GM08714 (cell line): ENCODE measurements around the gene MRO.
"Not testable (repeated sequence)": the region's sequence is repeated elsewhere in the genome, so short reads cannot be mapped to it uniquely, and the experiment has no call there.

Experiments
- H3K4me3 ChIP-seq: fragments of 200-500 bp; sonication (Bioruptor generic); 2 replicates; pipeline ENCODE4 v1.5.1; 2014; ENCODE audit warnings: mild to moderate bottlenecking, low read length, inconsistent platforms
- ZNF274 ChIP-seq: IDR thresholded peaks from 2 replicates; pipeline ENCODE4 v1.6.1; 2012; ENCODE audit warnings: mild to moderate bottlenecking, low read depth, low read length

Gene MRO

DNA sequence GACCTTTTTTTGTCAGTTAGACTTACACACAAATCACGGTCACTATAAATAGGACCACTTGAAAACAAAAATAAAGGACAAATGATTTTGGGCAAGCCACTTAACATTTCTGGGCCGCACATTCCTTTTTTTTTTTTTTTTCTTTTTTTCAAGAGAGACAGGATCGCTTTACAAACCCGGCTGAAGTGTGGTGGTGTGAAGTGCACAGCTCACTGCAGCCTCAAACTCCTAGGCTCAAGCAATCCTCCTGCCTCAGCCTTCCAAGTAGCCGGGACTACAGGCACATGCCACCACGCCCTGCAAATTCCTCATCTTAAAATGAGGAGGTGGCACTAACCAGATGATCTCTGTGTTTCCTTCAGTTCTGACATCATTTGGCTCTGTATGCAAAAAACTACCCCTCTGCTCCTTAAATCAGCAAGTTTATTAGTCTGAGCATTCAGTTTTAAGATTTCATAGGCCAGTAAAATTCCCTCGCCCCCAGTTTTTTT lies 28.3 kb upstream of the MRO start:
- H3K4me3 ChIP-seq: no peak overlapping the region
- TF ChIP-seq ZNF274: no peak

DNA sequence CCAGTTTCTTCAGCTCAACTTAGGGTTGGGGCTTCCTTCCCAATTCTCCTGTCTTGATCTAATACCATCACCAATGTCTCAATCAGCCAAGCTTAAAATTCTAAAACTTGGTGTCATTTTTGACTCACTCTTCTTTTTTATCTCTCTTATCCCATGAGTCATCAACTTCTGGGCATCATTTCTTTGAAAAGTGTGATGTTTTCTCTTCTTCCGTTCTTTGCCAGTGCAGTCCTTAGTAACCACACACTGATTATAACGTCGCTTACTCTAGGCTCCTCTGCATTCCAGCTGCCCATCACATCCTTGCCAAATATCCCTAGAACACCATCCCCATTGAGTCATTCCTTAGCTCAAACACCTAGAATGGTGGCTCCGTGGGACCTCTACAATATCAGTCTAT lies 27.4 kb upstream of the MRO start:
- no peak overlapping the region for H3K4me3 ChIP-seq
- TF ChIP-seq ZNF274: no peak

DNA sequence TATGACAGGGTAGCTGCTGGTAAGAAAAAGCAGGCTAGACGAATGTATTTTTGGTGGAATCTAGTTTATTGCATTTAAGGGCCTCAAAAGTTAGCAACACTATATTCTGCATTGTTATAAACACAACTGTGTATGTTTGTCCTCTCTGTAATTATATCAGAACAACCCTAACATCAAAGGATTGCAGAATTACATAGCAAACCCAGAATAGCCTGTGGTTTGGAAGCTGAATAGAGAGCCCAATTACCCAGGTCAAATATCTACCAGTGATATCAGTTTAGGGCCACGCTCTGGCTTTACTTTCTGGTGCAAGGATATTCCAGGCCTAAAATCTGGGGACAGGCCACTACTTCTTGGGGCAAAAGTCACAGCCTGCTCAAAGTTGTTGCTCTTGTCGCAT lies 25.1 kb upstream of the MRO start:
- H3K4me3 ChIP-seq: no peak overlapping the region
- TF ChIP-seq ZNF274: no peak

DNA sequence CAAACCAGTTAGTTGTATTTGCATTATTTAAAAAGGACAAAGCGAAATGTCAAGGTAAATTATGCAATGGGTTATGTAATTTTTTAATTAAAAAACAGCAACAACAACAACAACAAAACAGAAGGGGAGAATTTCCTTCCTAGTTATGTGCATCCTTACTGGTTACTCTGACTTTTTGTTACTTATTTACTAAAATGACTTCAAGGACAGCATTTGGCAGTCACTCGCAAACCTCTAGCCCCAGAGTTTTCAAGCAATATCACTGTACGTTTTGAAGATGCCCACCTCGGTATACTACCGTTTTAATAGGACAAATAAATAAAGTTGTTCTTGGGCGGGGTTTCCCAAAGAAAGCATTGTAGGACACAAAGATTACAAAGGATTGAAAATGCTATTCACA lies 24.7 kb upstream of the MRO start:
- H3K4me3 ChIP-seq: no peak overlapping the region
- no peak for TF ChIP-seq ZNF274

DNA sequence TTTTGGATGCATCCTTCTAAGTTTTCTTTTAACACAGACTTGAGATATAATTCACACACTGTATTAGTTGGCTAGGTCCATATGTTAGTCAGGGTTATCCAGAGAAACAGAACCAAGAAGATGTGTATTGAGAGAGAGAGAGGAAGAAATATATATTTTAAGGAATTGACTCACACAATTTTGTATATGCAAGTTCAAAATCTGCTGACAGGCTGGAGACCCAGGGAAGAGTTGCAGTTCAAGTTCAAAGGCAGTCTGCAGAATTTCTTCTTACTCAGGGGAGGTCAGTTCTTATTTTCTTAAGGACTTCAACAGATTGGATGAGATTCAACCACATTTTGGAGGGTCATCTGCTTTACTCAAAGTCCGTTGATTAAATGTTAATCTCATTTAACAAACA lies 23.0 kb upstream of the MRO start:
- H3K4me3 ChIP-seq: no peak overlapping the region
- no peak for TF ChIP-seq ZNF274

DNA sequence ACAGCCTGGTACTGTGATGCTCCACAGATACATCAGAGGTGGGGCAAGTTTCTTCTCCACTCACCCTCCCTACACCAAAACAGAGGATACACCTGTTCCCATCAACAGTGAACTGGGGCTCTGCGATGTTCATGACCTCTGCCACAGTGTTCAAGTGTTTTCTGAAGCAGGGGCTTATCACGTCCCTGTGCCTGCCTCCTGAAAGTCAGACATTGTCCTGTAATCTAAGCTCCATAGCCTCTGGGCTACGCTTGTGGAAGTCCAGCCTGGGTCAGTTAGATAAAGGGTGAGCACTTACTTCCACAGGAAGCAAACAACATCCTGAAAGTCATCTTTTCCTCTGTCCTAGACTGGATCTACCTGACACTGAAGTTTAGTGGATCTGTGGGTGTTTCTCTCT lies 20.2 kb upstream of the MRO start:
- H3K4me3 ChIP-seq: no peak overlapping the region
- TF ChIP-seq ZNF274: no peak

DNA sequence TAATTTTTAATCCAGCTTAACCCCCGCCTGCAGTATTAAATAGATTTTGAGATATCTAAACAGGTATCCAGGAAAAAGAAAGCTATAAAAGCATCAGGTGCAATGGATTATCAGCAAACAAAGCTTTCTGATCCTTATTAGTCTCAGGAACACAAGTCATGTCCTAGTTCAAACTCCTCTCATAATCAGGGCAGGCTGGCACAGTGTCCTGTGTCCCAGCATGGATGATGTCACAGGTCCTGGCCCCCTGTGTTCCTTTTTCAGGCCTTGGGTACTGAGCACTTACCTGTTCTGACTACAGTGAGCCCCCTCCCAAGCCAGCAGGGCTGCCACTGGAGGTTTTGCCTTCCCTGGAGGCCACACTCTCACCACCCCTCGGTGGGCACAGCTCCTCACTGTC lies 19.5 kb upstream of the MRO start:
- TF ChIP-seq ZNF274: no peak

DNA sequence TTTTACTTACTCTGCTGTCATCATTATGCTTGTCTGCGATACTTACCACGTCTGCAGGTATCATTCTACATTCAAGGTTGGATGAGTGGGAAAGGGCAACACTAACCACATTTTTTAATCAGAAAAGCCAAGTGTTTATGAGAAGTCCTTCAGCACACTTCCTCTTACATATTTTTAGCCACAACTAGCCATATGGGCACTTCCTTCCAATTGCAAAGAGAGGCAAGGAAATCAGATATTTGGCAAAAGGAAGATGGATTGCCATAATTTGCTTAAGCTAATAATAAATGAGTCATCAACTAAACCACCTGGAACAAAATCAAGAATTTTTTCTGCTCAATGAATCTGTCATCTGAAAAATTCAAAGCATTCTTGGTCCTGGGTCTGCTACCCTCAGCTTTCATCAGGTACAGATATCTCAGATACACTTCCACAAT lies 16.7 kb upstream of the MRO start:
- no peak overlapping the region for H3K4me3 ChIP-seq

More for the DNA sequence above, 19.5 kb upstream of the MRO start:
- no peak overlapping the region for H3K4me3 ChIP-seq

DNA sequence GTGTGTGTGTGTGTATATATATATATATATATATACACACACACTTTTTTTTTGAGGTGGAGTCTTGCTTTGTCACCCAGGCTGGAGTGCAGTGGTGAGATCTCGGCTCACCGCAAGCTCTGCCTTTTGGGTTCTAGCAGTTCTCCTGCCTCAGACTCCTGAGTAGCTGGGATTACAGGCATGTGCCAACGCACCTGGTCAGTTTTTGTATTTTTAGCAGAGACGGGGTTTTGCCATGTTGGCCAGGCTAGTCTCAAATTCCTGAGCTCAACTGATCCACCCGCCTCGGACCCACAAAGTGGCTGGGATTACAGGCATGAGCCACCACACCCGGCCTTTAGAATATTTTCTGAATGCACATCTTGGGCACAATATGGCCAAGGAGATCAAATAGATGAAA lies 13.7 kb upstream of the MRO start:
- not testable (repeated sequence) for H3K4me3 ChIP-seq

More for the DNA sequence above, 16.7 kb upstream of the MRO start:
- TF ChIP-seq ZNF274: no peak

DNA sequence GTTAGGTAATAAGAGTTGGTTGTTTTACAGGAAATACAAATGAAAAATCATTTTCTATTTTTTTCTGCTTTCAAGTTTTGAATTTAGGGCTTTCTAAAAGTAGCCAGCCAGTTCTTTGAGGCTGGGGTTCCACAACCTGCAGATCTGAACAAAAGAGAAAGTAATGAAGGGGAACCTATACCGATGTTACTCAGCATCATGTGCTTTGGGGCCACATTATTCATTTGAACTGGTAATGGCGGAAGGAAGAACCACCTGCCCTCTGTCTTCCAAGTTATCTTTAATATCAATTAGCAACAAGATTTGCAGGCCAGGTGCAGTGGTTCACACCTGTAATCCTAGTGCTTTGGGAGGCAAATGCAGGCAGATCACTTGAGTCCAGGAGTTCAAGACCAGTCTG lies 12.9 kb upstream of the MRO start:
- TF ChIP-seq ZNF274: no peak
- H3K4me3 ChIP-seq: no peak overlapping the region

DNA sequence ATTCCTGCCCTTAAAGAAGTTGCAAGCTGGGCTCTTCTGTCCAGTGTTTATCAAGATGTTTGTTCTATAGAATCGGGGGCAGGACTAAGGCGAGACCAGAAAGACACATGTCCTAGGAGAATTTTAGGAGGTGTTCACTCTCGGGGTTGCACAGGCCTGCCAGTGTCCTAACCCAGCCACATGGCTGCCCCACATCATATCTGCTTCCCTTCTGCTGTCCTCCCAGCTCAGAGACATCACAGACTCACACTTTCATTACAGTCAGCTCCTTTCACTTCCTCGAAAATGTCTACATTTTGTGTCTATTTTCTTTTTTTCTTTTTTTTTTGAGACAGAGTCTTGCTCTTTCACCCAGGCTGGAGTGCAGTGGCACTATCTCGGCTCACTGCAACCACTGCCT lies 10.7 kb upstream of the MRO start:
- no peak overlapping the region for H3K4me3 ChIP-seq
- TF ChIP-seq ZNF274: no peak

DNA sequence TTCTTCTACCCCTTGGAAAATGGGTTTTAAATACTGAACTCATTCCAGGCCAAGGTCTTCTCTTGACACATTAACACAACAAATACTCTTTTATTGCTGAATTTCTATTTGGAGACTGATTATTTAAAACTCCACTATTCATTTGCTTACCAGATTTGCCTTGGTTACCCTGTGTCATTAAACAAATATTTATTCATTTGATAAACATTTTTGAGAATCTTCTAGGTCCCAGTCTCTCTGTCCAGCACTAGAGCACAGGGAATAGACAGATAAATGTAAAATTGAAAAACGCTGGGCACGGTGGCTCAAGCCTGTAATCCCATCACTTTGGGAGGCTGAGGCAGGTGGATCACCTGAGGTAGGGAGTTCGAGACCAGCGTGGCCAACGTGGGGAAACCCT lies 9.8 kb upstream of the MRO start:
- TF ChIP-seq ZNF274: no peak
- no peak overlapping the region for H3K4me3 ChIP-seq

DNA sequence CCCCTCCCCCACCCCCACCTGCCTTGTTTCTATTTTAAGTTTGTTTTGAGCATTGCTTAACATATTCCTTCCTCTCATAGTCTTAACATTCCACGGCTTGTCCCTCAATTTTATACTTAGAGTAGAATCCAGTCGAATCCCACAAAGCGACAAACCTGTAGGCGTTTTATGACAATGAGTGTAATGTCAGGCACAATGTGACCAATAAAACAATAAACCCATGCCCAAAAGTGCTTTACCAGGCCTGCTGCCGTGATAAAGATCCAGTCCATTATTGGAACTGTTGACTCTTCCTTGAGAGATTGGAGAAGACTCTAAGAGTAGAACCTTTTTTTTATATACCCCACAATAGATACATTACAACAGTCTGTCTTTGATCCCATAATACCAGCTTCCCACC lies 6.2 kb upstream of the MRO start:
- TF ChIP-seq ZNF274: no peak
- no peak overlapping the region for H3K4me3 ChIP-seq

DNA sequence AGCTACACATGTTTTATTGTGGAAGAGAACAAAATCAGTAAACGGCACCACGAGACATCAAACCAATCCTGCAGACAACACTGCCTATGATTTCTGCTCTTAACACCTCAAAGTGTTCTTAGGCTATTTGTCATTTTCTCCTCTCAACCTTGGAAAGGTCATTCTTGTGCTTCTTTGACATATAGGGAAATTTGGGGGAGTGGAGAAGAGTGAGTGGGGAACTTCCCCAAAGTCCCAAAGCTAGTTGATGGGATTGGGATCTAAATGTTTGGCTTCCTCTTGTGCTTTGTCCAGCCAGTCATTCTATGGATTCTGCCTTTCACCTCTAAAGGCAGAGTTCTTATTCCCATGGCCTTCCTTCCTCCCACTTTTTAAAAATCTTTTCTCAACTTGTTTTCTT lies 5.8 kb upstream of the MRO start:
- H3K4me3 ChIP-seq: no peak overlapping the region
- no peak for TF ChIP-seq ZNF274

DNA sequence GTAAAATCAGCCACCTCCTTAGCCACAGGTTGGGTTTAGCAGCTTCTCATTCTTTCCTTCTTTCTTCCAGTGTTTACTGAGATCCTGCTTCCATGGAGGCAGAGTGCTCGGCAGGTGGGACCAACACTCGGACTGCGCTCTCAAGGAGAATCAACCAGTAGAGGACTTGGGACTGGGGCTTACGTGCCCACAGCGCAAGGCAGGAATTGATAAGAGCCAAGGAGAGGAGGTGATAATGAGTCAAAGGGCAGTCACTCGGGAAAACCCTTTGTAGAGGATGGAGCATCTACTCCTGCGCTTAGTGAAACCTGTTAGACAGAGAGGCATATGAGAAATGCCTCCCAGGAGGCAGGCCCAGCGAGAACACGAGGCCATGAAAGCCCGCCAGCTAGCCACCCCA lies 2.9 kb upstream of the MRO start:
- no peak for TF ChIP-seq ZNF274
- H3K4me3 ChIP-seq: no peak overlapping the region

DNA sequence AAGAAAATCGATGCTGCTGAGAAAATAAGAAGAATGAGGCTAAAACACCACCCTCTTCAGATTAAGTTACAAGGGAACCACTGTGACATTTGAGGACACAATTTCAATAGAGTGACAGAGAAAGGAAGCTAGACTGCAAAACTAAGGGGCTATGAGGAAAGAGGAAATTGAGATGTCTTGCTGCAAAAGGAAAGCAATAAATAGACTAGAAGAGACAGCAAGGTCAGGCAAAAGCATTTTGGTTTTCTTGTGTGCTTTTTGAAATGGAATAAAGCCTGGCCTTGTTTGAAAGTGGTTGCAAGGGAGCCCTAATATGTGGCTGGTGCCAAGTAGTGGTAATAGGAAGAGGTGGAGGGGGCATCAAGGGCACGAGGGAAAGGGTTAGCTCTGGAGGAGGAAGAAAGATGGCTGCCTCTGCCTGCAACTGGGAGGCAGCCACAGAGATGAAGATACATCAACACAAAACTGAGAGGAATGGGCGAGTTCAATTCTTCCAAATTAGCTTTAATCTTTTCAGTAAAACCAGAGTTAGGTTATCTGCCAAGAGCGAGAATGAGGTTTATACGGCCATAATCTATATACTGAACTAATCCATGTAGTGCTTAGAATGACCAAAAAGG lies 1.2 kb upstream of the MRO start:
- H3K4me3 ChIP-seq: no peak overlapping the region
- TF ChIP-seq ZNF274: no peak
